ENCODE measurements around the gene P2RY14. TPM values are rescaled to one million over a fixed set of nuclear protein-coding genes. Genes with fewer than 3 reads are reported as not detected.

The P2RY14 gene
- total RNA-seq, 1 donor from 2014 or later: not detected

DNA sequence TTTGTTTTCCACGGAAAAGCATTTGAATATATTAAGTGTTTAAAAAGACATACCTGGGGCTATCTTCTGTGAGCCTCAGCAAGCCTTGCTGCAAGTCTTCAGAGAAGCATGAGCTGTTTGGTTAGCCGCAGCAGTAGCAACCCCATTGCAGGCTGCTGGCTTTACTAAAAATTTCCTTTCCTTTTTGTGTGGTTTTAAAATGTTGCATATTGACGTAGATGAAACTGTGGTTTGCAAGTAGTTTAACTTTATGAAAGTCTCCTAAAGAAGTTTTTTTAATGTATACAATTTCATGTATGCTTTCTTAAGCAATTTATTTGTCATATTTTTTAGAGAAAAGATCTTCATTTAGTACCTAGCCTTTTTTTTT lies 75.3 kb downstream of the P2RY14 start, which contains the start of gene GPR171:
GPR171 (minus strand) TSS at position 166 of the 370 bp plus-strand sequence. CDS start 3,830 bp downstream, outside the sequence.
- TF ChIP-seq, protein P1, sequence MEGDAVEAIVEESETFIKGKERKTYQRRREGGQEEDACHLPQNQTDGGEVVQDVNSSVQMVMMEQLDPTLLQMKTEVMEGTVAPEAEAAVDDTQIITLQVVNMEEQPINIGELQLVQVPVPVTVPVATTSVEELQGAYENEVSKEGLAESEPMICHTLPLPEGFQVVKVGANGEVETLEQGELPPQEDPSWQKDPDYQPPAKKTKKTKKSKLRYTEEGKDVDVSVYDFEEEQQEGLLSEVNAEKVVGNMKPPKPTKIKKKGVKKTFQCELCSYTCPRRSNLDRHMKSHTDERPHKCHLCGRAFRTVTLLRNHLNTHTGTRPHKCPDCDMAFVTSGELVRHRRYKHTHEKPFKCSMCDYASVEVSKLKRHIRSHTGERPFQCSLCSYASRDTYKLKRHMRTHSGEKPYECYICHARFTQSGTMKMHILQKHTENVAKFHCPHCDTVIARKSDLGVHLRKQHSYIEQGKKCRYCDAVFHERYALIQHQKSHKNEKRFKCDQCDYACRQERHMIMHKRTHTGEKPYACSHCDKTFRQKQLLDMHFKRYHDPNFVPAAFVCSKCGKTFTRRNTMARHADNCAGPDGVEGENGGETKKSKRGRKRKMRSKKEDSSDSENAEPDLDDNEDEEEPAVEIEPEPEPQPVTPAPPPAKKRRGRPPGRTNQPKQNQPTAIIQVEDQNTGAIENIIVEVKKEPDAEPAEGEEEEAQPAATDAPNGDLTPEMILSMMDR (IDR thresholded peaks at IDR 0.05; ENCODE audit: insufficient read depth, low read length, poor library complexity, severe bottlenecking): no peak
- no peaks in the 10 kb centered on the region for H3K27me3 ChIP-seq (ENCODE audit: control insufficient read depth, insufficient read depth, low read length)
- no peak within 1 kb of the TSS for H3K4me3 ChIP-seq (ENCODE audit: low read depth, low read length)
- no peaks in the 10 kb centered on the region for H3K36me3 ChIP-seq (ENCODE audit: control insufficient read depth, insufficient read depth, low read length)
- DNase-seq (ENCODE audit: low read depth): no peak

DNA sequence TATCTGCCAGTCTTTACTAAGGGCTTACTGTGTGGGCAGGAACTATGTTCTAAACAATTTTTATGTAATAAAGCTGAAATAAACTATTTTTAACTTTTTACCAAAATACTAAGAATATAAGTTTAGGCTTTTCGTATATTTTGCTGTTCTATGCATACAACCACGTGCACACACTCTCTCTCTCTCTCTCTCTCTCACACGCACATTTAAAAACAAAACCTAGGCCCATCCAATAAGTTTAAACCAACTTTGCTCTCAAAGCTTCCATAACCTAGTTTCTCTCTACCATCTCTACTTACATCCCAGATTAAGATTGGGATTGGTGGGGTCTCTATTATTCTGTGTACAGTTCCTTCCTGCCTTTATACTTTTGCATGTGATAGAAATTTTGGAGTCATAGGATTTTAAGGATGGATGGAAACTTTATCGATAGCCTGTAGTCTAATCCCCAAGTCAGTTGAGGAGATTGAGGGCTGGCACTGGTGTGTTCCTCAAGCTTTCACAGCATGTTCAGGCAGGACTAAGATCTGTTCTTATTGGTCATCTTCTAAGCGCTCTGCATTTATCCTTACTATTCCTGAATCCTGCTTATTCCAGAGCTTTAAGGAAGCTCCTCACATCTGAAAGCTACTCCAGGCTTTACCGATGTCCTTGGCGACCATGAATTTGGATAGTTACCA lies 77.2 kb downstream of the P2RY14 start:
- no peaks in the 10 kb centered on the region for H3K27me3 ChIP-seq (ENCODE audit: control insufficient read depth, insufficient read depth, low read length)
- no peaks in the 10 kb centered on the region for H3K36me3 ChIP-seq (ENCODE audit: control insufficient read depth, insufficient read depth, low read length)
- no peak overlapping the region for H3K4me3 ChIP-seq (ENCODE audit: low read depth, low read length)
- TF ChIP-seq, protein P1 (IDR thresholded peaks at IDR 0.05; ENCODE audit: insufficient read depth, low read length, poor library complexity, severe bottlenecking): no peak
- no peak for DNase-seq (ENCODE audit: low read depth)

DNA sequence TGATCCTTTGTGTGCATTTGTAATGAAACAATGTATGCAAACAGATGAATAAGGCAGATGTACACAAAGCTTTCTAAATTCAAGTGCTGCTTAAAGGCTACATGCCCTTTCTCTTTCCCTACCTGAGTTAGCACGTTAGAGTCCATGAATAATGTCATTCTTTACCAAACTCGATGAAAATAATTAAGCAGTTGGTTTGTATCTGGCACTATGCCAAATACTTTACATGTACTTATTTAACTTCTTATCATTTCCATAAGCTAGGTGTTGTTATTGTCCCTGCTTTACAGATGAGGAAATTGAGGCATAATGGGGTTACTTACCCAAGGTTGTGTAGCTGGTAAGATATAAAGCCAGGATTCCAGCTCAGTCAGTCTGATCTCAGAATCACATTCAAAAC lies 77.8 kb downstream of the P2RY14 start:
- TF ChIP-seq, protein P1 (IDR thresholded peaks at IDR 0.05; ENCODE audit: insufficient read depth, low read length, poor library complexity, severe bottlenecking): no peak
- Histone ChIP-seq H3K36me3 (ENCODE audit: control insufficient read depth, insufficient read depth, low read length) (no peaks in the 10 kb centered on the region), H3K4me3 (ENCODE audit: low read depth, low read length) (no peak overlapping the region), H3K27me3 (ENCODE audit: control insufficient read depth, insufficient read depth, low read length) (no peaks in the 10 kb centered on the region)
- DNase-seq (ENCODE audit: low read depth): no peak

DNA sequence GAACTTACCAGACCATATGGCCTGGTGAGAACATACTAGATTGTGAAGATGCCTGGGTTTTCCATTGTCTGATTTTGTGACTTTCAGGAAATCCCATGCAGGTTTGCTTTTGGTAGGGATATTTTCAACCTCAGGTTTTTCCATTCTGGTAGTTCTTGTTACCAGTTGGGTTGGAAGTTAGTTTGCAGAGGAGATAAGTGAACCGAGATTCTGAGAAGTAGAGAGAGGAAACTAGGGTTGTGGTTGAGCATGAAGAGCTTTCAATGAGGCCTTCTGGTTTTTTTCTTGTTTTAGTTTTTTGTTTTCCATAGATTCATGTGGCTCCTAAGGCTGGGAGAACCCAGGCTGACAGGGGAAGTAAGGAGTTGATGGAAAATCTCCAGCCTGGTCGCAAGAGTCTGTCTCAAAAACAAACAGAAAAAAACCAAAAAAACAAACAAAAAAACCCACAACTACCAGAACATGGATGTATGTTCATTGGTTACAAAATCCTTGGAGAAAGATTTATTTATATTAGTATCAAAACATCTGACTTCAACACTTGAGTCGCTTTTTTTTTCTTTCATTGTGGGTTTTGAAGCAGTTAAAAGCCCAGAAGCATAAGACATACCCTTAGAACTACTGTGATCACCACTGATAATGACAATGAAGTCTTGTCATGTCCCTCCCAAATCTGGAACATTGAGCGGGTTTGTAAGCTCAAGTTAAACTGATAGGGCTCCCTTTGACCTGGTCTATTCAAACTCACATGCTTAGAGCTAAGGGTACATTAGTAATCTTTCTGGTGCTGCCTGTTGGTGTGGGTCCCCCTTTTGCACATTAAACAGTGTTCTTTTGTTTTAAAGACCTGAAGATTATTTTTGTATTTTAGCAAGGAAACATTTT lies 78.5 kb downstream of the P2RY14 start:
- no peak for DNase-seq (ENCODE audit: low read depth)
- H3K36me3 ChIP-seq (ENCODE audit: control insufficient read depth, insufficient read depth, low read length): no peaks in the 10 kb centered on the region
- TF ChIP-seq, protein P1 (IDR thresholded peaks at IDR 0.05; ENCODE audit: insufficient read depth, low read length, poor library complexity, severe bottlenecking): no peak

DNA sequence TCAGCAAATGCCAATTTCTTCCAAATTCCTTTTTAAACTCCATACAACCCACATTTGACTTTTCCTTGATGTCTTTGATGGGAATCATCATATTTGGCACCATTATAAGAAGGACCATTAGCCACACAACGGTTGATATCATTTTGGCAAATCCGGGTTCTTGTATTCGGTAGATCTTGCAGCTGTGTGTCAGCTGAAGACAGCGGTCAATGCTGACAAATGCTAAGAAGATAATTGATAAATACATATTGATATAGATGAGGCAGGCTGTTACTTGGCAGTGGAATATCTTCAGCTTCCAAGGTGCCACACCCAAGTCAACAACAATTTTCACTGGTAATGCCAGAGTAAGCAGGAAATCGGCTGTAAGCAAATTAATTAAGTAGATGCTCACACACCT lies 79.5 kb downstream of the P2RY14 start:
- TF ChIP-seq, protein P1 (IDR thresholded peaks at IDR 0.05; ENCODE audit: insufficient read depth, low read length, poor library complexity, severe bottlenecking): no peak

More for the DNA sequence above, 78.5 kb downstream of the P2RY14 start:
- no peaks in the 10 kb centered on the region for H3K27me3 ChIP-seq (ENCODE audit: control insufficient read depth, insufficient read depth, low read length)
- no peak overlapping the region for H3K4me3 ChIP-seq (ENCODE audit: low read depth, low read length)

More for the DNA sequence above, 79.5 kb downstream of the P2RY14 start:
- no peak overlapping the region for H3K4me3 ChIP-seq (ENCODE audit: low read depth, low read length)
- H3K27me3 ChIP-seq (ENCODE audit: control insufficient read depth, insufficient read depth, low read length): no peaks in the 10 kb centered on the region
- H3K36me3 ChIP-seq (ENCODE audit: control insufficient read depth, insufficient read depth, low read length): no peaks in the 10 kb centered on the region
- DNase-seq (ENCODE audit: low read depth): no peak
